M059J (cell line): ENCODE data around the gene CDH3. TPM values are rescaled to one million over a fixed set of nuclear protein-coding genes. Genes with fewer than 3 reads are reported as not detected.
A peak's percentile ranks its signal among the peaks of the same experiment; 100 is the strongest.
"Not testable (repeated sequence)": the region's sequence is repeated elsewhere in the genome, so short reads cannot be mapped to it uniquely, and the experiment has no call there.

Source experiments
- DNase-seq: peaks from one replicate; pipeline ENCODE4 v3.0.0-alpha.2; 2012; ENCODE audit warnings: low read depth
- total RNA-seq: library from RNA; depleted of rRNA; stranded (reverse); fragments of >200 nt; shearing (Covaris generic); gene quantifications from 2 replicates; pipeline ENCODE4 v1.2.3, GENCODE V29; 2014

The CDH3 gene
- total RNA-seq, 1 experiment from 2014 or later = 3.9 TPM

DNA sequence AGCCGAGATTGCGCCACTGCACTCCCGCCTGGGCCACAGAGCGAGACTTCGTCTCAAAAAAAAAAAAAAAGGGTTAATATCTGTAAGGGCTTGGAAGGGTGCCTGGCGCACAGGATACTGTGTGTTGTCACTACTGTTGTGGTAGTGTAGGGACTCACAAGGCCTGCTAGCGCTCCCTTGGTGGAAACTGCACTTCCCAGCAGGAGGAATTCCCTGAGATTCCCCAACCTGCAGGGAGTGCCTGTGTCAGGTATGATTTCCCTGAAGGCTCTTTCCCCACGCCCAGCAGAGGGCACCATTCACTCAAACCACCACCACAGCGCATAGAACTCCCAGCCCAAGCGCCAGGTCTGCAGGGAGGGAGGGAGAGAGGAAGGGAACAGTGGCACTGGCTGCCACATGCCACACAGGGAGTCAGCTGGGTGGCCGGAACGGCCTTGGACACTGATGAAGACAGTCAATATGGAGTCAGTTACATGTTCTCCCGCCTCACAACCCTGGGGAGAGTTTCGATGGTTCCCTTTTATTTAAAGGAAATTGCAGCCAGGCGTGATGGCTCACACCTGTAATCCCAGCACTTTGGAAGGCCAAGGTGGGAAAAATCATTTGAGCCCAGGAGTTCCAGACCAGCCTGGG lies 59.2 kb downstream of the CDH3 start:
- peak; percentile 79 for DNase-seq

- peak; percentile 93 for DNase-seq
These were observed 62.4 kb downstream of the CDH3 start for GRCh38 chr16:68707340-68708152.

- DNase-seq = no peak
These were observed 65.1 kb downstream of the CDH3 start for GRCh38 chr16:68710211-68710610.

DNA sequence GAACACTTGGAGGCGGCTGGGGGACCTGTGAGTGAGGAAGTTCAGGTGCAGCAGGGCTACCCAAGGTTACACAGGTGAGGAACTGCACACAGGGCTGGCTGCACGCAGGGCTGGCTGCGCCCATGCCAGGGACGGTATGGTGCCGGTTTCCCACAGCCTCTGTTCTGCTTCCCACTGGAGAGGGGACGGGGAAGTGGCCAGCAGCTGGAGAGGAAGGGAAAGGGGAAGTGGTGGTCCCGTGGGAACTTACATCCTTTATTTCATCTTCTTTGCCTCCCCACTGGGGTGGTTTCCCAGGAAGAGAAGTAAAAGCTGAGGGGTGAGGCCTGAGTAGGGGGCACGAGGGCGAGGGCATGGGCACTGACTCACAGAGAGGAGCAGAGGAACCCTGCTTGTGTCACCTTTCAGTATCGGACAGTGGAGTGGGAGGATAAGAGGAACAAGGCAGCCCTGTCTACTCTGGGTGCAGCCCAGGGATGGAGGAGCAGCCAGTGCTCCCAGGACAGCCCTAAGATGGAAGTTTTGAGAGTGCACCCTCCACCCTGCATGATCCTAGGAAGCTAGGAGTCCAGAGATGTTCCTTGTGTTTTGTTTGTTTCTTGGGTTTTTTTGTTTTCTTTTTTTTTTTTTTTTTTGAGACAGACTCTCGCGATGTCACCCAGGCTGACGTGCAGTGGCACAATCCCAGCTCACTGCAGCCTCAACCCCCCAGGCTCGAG lies 66.5 kb downstream of the CDH3 start:
- DNase-seq = no peak

- DNase-seq = no peak
These were observed 68.3 kb downstream of the CDH3 start for GRCh38 chr16:68713361-68713760.

GRCh38 chr16:68715471-68715870 lies 70.4 kb downstream of the CDH3 start:
- DNase-seq = no peak

DNA sequence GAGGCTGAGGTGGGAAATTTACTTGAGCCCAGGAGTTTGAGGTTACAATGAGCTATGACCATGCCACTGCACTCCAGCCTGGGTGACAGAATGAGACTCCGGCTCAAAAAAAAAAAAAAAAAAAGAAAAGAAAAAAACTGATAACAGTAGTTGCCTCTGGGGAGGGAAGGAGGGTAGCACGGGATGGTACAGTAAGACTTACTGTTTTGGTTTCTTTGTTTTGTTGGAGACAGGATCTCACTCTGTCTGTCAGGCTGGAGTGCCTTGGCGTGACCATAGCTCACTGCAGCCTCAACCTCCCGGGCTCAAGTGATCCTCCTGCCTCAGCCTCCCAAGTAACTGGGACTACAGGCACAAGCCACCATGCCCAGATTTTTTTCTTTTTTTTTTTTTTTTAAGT lies 71.4 kb downstream of the CDH3 start:
- not testable (repeated sequence) for DNase-seq

- DNase-seq = no peak
These were observed 72.6 kb downstream of the CDH3 start for GRCh38 chr16:68717684-68718083.

- DNase-seq = no peak
These were observed 73.5 kb downstream of the CDH3 start for GRCh38 chr16:68718590-68718989.

DNA sequence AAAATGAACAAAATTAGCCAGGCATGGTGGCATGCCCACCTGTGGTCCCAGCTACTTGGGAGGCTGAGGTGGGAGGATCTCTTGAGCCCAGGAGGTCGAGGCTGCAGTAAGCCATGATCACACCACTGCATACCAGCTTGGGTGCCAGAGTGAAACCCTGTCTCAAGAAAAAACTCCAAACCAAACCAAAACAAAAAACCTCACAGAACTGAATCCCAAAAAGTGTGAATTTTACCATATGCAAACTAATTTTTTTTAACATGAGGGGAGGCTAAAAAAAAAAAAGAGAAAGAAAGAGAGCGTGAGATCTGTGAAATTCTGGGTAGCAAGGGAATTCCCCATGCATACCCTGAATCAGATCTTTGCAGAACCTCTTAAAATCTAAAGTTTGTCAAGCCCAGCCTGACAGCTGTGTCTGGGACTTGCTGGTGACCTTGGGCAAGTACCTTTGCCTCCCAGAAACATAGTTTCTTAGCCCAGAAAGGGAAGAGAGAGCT lies 74.9 kb downstream of the CDH3 start:
- no peak for DNase-seq

- DNase-seq = no peak
These were observed 77.3 kb downstream of the CDH3 start for GRCh38 chr16:68722119-68723024.

GRCh38 chr16:68724797-68725196 lies 79.7 kb downstream of the CDH3 start:
- no peak for DNase-seq

DNA sequence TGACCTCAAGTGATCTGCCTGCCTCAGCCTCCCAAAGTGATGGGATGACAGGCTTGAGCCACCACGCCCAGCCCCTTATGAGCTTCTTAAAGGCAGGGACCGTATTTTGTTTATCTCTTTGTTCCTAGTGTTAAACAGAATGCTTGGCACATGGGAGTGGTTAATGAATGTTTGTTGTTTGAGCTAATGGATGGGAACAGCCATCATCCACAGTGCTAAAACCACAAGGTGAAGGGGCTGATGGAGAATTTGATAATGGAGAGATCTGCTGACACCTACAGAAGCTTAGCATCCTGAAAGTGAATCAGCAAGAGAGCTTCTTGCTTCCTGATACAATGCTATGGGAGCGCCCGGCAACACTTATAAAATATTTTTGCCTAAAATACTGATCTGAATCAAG lies 83.4 kb downstream of the CDH3 start:
- peak; percentile 29 for DNase-seq

DNA sequence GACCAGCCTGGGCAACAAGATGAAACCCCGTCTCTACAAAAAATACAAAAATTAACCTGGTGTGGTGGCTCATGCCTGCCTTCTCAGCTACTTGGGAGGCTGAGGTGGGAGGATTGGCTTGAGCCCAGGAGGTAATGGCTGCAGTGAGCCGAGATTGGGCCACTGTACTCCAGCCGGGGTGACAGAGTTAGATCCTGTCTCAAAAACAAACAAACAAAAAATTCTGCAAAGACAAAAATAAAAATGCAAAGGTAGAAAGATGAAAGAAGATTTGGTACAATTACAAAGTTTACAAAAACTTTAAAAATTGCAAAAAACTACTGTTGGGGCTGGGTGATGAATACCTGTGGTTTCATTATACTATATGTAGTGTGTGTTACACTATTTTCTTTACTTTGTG lies 86.5 kb downstream of the CDH3 start:
- DNase-seq = no peak

DNA sequence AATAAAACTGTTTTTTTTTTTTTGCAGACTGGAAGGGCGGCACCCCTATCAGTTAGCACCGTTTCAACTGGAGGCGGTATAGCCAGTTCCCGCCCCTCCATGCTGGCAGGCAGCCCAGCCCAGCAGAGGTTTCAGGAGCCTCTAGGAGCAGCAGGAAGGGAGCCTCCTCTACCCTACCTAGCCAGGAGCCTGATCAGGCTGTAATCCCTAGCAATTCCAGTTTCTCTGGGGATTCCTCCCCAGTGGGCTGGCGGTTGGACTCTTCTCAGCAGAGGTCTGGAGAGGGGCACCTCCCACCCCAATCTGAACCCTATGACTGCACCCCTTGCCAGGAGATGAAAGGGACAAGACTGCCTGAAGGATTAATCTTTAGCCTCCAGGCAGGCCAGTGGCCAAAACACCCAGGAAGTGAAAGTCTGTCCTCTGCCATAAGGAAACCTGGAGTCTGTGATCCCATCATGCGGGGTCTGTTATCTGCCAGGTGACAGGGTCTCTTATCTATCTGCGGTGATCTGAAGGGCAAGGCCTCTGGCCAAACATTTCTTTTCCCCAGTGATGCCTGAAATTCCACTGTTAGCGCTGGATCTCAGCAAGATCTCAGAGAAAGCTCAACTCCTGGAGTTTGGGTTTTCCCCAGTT lies 87.1 kb downstream of the CDH3 start:
- DNase-seq = peak; percentile 78

DNA sequence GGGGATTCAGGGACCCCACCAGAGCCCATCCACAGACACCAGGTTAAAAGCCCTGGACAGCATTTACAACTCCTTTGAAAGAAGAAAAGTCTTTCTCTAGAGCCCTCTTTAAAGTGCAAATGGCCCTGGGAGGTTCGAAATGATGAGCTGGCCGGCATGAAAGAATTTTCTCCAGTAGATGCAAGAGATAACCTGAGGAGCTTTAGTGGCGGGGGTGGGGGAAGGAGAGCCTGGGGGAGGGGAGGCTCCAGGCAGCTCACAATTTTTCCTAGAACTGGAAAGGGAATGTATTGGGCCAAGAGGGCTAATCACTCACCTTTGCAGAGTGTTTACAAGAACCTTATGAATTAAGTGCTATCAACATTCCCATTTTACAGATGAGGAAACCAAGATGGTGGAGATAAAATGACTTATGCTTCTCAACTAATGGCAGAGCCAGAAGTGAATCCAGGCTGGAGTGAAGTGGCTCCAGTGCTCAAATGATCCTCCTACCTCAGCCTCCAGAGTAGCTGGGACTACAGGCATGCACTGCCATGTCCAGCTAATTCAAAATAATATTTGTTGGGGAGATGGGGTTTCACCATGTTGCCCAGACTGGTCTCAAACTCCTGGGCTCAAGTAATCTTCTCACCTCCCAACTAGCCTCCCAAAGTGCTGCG lies 87.8 kb downstream of the CDH3 start:
- DNase-seq = peak; percentile 57

GRCh38 chr16:68733570-68733969 lies 88.5 kb downstream of the CDH3 start:
- no peak for DNase-seq

DNA sequence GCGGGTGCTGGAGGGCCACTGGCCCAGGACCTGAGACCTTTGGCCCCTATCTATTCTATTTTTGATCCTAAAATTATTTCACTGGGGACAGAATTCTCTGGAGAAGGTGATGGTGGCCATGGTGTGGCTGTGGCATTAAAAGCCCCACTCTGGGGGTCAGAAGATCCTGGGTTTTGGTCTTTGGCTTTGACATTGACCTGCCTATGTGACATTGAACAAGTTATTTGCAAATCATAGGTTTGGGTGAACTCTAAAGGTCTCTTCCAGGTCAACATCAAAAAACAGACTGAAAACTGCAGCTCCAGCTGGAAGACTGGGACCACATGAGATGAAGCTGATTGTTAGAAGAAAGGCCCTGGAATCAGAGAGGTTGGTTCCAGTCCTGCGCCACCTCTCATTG lies 89.7 kb downstream of the CDH3 start:
- no peak for DNase-seq

- DNase-seq = no peak
These were observed 91.5 kb downstream of the CDH3 start for GRCh38 chr16:68736561-68736960.

- DNase-seq = no peak
These were observed 92.1 kb downstream of the CDH3 start, which contains the start of gene CDH1 for GRCh38 chr16:68737046-68737729. CDH1 (plus strand) TSS chr16:68737292; CDS start chr16:68737416, 124 bp downstream.
